Thoracic aorta (tissue), 2 donors: ENCODE measurements around the gene EPM2A. TPM values are rescaled to one million over a fixed set of nuclear protein-coding genes. Genes with fewer than 3 reads are reported as not detected.

Experiments used
- ATAC-seq: fragments of 150-250 bp; one replicate; pipeline ENCODE4 v1.8.0; 2017; ENCODE audit warnings: low read depth; ENCODE audit not compliant: insufficient number of reproducible peaks, low FRiP score
- DNase-seq: peaks from one replicate; pipeline ENCODE4 v3.0.0-alpha.2; 2020; ENCODE audit warnings: low spot score
- H3K27ac ChIP-seq, 2 donors: fragments of 200-600 bp; sonication (generic); 1 replicate in 1 of 2; 2 replicates in 1 of 2; pipeline ENCODE4 v1.5.1; 2016; ENCODE audit warnings: mild to moderate bottlenecking in 2 of 2, moderate library complexity in 2 of 2
- H3K27me3 ChIP-seq: fragments of 200-600 bp; sonication (generic); replicated peaks from 2 replicates; pipeline ENCODE4 v1.6.0; 2016; ENCODE audit warnings: mild to moderate bottlenecking; ENCODE audit not compliant: insufficient read depth
- H3K36me3 ChIP-seq: fragments of 200-600 bp; sonication (generic); one replicate; pipeline ENCODE4 v1.5.1; 2016
- H3K4me1 ChIP-seq, 2 donors: fragments of 200-600 bp; sonication (generic); 1 replicate in 1 of 2; 2 replicates in 1 of 2; pipeline versions ENCODE4 v1.5.1 to v1.6.0; 2016; ENCODE audit warnings: low read depth in 2 of 2, mild to moderate bottlenecking in 1 of 2; ENCODE audit not compliant: control insufficient read depth in 1 of 2
- H3K4me3 ChIP-seq: fragments of 200-600 bp; sonication (generic); 2 replicates; pipeline ENCODE4 v1.5.1; 2016; ENCODE audit warnings: mild to moderate bottlenecking
- H3K9me3 ChIP-seq: fragments of 200-600 bp; sonication (generic); 2 replicates; pipeline ENCODE4 v1.5.1; 2016
- CTCF ChIP-seq: fragments of 200-600 bp; sonication (generic); IDR thresholded peaks from one replicate; pipeline ENCODE4 v1.5.1; 2019; ENCODE audit warnings: antibody characterized with exemption
- total RNA-seq, 2 donors: library from RNA; depleted of rRNA; stranded (reverse); fragments of >200 nt; gene quantifications; one replicate each; pipeline versions ENCODE4 v1.1.0 to v1.2.3, GENCODE V29; 2016

Gene EPM2A
- total RNA-seq, 2 donors from 2014 or later: 26.5 to 45.4 TPM

- DNase-seq: no peak
- Histone ChIP-seq H3K27ac (no peak overlapping the region), H3K4me3 (no peak overlapping the region), H3K9me3 (peaks cover 4% of the 10 kb centered on the region), H3K36me3 (no peaks in the 10 kb centered on the region), H3K27me3 (no peaks in the 10 kb centered on the region), H3K4me1 (peaks cover 10 to 15% of the 10 kb centered on the region in 2 donors)
- TF ChIP-seq CTCF: no peak
- no peak for ATAC-seq
Observed at GRCh38 chr6:145723646-145724045, 11.7 kb downstream of the EPM2A start.

- peak overlapping the region in 1 of 2 donors; percentile 20 for H3K27ac ChIP-seq
- DNase-seq (no peak), ATAC-seq (no peak)
- no peak overlapping the region for H3K4me3 ChIP-seq
- peaks cover 10 to 15% of the 10 kb centered on the region in 2 donors for H3K4me1 ChIP-seq
- no peak for TF ChIP-seq CTCF
- peaks cover 4% of the 10 kb centered on the region for H3K9me3 ChIP-seq
- no peaks in the 10 kb centered on the region for H3K27me3 ChIP-seq
- H3K36me3 ChIP-seq: no peaks in the 10 kb centered on the region
Observed at GRCh38 chr6:145722190-145722589, 13.1 kb downstream of the EPM2A start.

- Histone ChIP-seq H3K27ac (no peak overlapping the region), H3K4me1 (peaks cover 10 to 15% of the 10 kb centered on the region in 2 donors), H3K27me3 (no peaks in the 10 kb centered on the region), H3K4me3 (no peak overlapping the region), H3K36me3 (no peaks in the 10 kb centered on the region), H3K9me3 (peaks cover 4% of the 10 kb centered on the region)
- no peak for TF ChIP-seq CTCF
- no peak for DNase-seq
- ATAC-seq: no peak
Observed at GRCh38 chr6:145721144-145721543, 14.2 kb downstream of the EPM2A start.

GRCh38 chr6:145715426-145715825 is 19.9 kb downstream of the EPM2A start:
- Histone ChIP-seq H3K9me3 (no peaks in the 10 kb centered on the region), H3K4me3 (no peak overlapping the region), H3K4me1 (no peaks in the 10 kb centered on the region), H3K27ac (no peak overlapping the region), H3K27me3 (no peaks in the 10 kb centered on the region), H3K36me3 (no peaks in the 10 kb centered on the region)
- TF ChIP-seq CTCF: no peak
- ATAC-seq (no peak), DNase-seq (no peak)

DNA sequence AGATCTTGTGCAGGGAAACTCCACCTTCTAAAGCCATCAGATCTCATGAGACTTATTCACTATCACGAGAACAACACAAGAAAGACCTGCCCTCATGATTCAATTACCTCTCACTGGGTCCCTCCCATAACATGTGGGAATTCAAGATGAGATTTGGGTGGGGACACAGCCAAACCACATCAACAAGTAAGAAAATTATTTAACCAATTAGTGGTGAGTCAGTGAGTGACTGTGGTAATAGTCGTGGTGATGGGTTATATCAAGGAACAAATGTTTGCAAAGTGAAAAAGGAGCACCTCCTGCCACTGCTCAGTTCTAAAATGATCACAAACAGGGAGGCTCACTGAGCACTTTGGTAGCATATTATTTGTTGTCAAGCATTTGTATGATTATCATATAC is 20.6 kb downstream of the EPM2A start:
- Histone ChIP-seq H3K27me3 (no peaks in the 10 kb centered on the region), H3K9me3 (no peaks in the 10 kb centered on the region), H3K36me3 (no peaks in the 10 kb centered on the region), H3K4me1 (no peaks in the 10 kb centered on the region), H3K27ac (no peak overlapping the region), H3K4me3 (no peak overlapping the region)
- no peak for DNase-seq
- ATAC-seq: no peak
- TF ChIP-seq CTCF: no peak
